HG02588 (cell line): Measurements from ENCODE around the gene MARF1.
"Not testable (repeated sequence)": the region's sequence is repeated elsewhere in the genome, so short reads cannot be mapped to it uniquely, and the experiment has no call there.

ENCODE experiments used
- ATAC-seq: cut with Tn5 transposase; IDR thresholded peaks from one replicate; pipeline ENCODE4 v1.9.1; 2021; ENCODE audit warnings: mild to moderate bottlenecking, moderate library complexity; ENCODE audit not compliant: unreplicated experiment

The MARF1 gene

GRCh38 chr16:15573274-15573895, 69.6 kb downstream of the MARF1 start:
- ATAC-seq, result no peak

GRCh38 chr16:15572329-15573001, 70.5 kb downstream of the MARF1 start:
- no peak for ATAC-seq

- no peak for ATAC-seq
Observed at GRCh38 chr16:15571557-15571956, 71.4 kb downstream of the MARF1 start.

GRCh38 chr16:15570666-15571065, 72.3 kb downstream of the MARF1 start:
- ATAC-seq, result not testable (repeated sequence)

GRCh38 chr16:15567823-15568222, 75.1 kb downstream of the MARF1 start:
- ATAC-seq, result no peak

GRCh38 chr16:15566095-15566494, 76.9 kb downstream of the MARF1 start:
- no peak for ATAC-seq

- no peak for ATAC-seq
Observed at GRCh38 chr16:15564604-15565339, 78.2 kb downstream of the MARF1 start.

- no peak for ATAC-seq
Observed at GRCh38 chr16:15559176-15559575, 83.8 kb downstream of the MARF1 start.

- no peak for ATAC-seq
Observed at GRCh38 chr16:15557258-15557657, 85.7 kb downstream of the MARF1 start.

GRCh38 chr16:15556130-15556529, 86.8 kb downstream of the MARF1 start:
- ATAC-seq, result no peak

- no peak for ATAC-seq
Observed at GRCh38 chr16:15553313-15554088, 89.5 kb downstream of the MARF1 start.

- ATAC-seq, result no peak
Observed at GRCh38 chr16:15552507-15552906, 90.4 kb downstream of the MARF1 start.

GRCh38 chr16:15548482-15548891, 94.5 kb downstream of the MARF1 start:
- no peak for ATAC-seq

GRCh38 chr16:15547768-15548096, 95.2 kb downstream of the MARF1 start:
- ATAC-seq, result no peak

- not testable (repeated sequence) for ATAC-seq
Observed at GRCh38 chr16:15547072-15547767, 95.7 kb downstream of the MARF1 start.

GRCh38 chr16:15545544-15545943, 97.4 kb downstream of the MARF1 start:
- ATAC-seq, result no peak

- no peak for ATAC-seq
Observed at GRCh38 chr16:15544405-15544804, 98.5 kb downstream of the MARF1 start.
